Progenitor cell of endocrine pancreas (in vitro differentiated cells): ENCODE results near the gene DYSF. TPM values are rescaled to one million over a fixed set of nuclear protein-coding genes. Genes with fewer than 3 reads are reported as not detected.

Experiments
- DNase-seq: peaks from one replicate; pipeline ENCODE4 v3.0.0; 2021; ENCODE audit warnings: low spot score; ENCODE audit not compliant: unreplicated experiment
- H3K27ac Mint-ChIP-seq: 2 replicates; pipeline ENCODE4 v1.8.0; 2021; ENCODE audit warnings: mild to moderate bottlenecking, moderate library complexity, mixed read lengths
- H3K27me3 Mint-ChIP-seq: 2 replicates; pipeline ENCODE4 v1.8.0; 2021; ENCODE audit warnings: mixed read lengths
- H3K36me3 Mint-ChIP-seq: 2 replicates; pipeline ENCODE4 v1.8.0; 2022; ENCODE audit warnings: mixed read lengths; ENCODE audit not compliant: insufficient read depth
- H3K4me1 Mint-ChIP-seq: 2 replicates; pipeline ENCODE4 v1.8.0; 2021; ENCODE audit warnings: low read depth, mixed read lengths
- H3K4me3 Mint-ChIP-seq: 2 replicates; pipeline ENCODE4 v1.8.0; 2021; ENCODE audit warnings: low read depth, mild to moderate bottlenecking, moderate library complexity, mixed read lengths
- H3K9me3 Mint-ChIP-seq: 2 replicates; pipeline ENCODE4 v1.8.0; 2021; ENCODE audit warnings: low read depth, mixed read lengths
- CTCF ChIP-seq: fragments of 200-600 bp; sonication (generic); IDR thresholded peaks from one replicate; pipeline ENCODE4 v1.5.0; 2021; ENCODE audit warnings: antibody characterized with exemption, mild to moderate bottlenecking; ENCODE audit not compliant: unreplicated experiment
- total RNA-seq: library from RNA; stranded (reverse); gene quantifications from 2 replicates; pipeline ENCODE4 v1.2.1, GENCODE V29; 2021

DYSF gene
- total RNA-seq, 1 donor from 2014 or later = 1.4 TPM

GRCh38 chr2:71600555-71600954 is 147.2 kb downstream of the DYSF start:
- no peak overlapping the region for H3K27ac Mint-ChIP-seq
- no peak for DNase-seq
- H3K36me3 Mint-ChIP-seq = no peaks in the 10 kb centered on the region
- peaks cover 8% of the 10 kb centered on the region for H3K4me1 Mint-ChIP-seq
- H3K27me3 Mint-ChIP-seq = peaks cover 12% of the 10 kb centered on the region
- no peak for TF ChIP-seq CTCF
- no peak overlapping the region for H3K4me3 Mint-ChIP-seq
- H3K9me3 Mint-ChIP-seq = no peaks in the 10 kb centered on the region

- Mint-ChIP-seq H3K27ac (no peak overlapping the region), H3K9me3 (no peaks in the 10 kb centered on the region), H3K27me3 (peaks cover 12% of the 10 kb centered on the region), H3K4me1 (no peaks in the 10 kb centered on the region), H3K4me3 (no peak overlapping the region), H3K36me3 (no peaks in the 10 kb centered on the region)
- no peak for DNase-seq
- TF ChIP-seq CTCF = no peak
These were observed 148.1 kb downstream of the DYSF start for GRCh38 chr2:71601136-71602114.

- no peak overlapping the region for H3K4me3 Mint-ChIP-seq
- no peak for TF ChIP-seq CTCF
- H3K4me1 Mint-ChIP-seq = no peaks in the 10 kb centered on the region
- H3K27me3 Mint-ChIP-seq = peaks cover 15% of the 10 kb centered on the region
- H3K9me3 Mint-ChIP-seq = no peaks in the 10 kb centered on the region
- H3K36me3 Mint-ChIP-seq = no peaks in the 10 kb centered on the region
- no peak overlapping the region for H3K27ac Mint-ChIP-seq
- no peak for DNase-seq
These were observed 148.7 kb downstream of the DYSF start for GRCh38 chr2:71602115-71602495.

- Mint-ChIP-seq H3K27me3 (peaks cover 20% of the 10 kb centered on the region), H3K4me3 (no peak overlapping the region), H3K9me3 (no peaks in the 10 kb centered on the region), H3K4me1 (no peaks in the 10 kb centered on the region), H3K27ac (no peak overlapping the region), H3K36me3 (no peaks in the 10 kb centered on the region)
- no peak for TF ChIP-seq CTCF
- no peak for DNase-seq
These were observed 149.2 kb downstream of the DYSF start for GRCh38 chr2:71602581-71602980.

GRCh38 chr2:71603311-71603811 is 150.0 kb downstream of the DYSF start:
- Mint-ChIP-seq H3K27ac (peak overlapping the region; percentile 47), H3K4me3 (no peak overlapping the region), H3K4me1 (no peaks in the 10 kb centered on the region), H3K9me3 (no peaks in the 10 kb centered on the region), H3K36me3 (no peaks in the 10 kb centered on the region), H3K27me3 (peaks cover 23% of the 10 kb centered on the region)
- no peak for TF ChIP-seq CTCF
- DNase-seq = no peak
